Left ventricle myocardium inferior (tissue), 1 donor: ENCODE results near the gene PLXNC1. TPM values are rescaled to one million over a fixed set of nuclear protein-coding genes. Genes with fewer than 3 reads are reported as not detected.

Source experiments
- DNase-seq: peaks from one replicate; pipeline ENCODE4 v3.0.0-alpha.2; 2020
- H3K27ac ChIP-seq: fragments of 200-600 bp; replicated peaks from 2 replicates; pipeline ENCODE4 v1.8.0; 2021
- H3K27me3 ChIP-seq: fragments of 200-600 bp; 2 replicates; pipeline ENCODE4 v1.8.0; 2021; ENCODE audit warnings: low read depth
- H3K36me3 ChIP-seq: fragments of 200-600 bp; 2 replicates; pipeline ENCODE4 v1.8.0; 2021
- H3K4me1 ChIP-seq: fragments of 200-600 bp; 2 replicates; pipeline ENCODE4 v1.8.0; 2021
- H3K4me3 ChIP-seq: fragments of 200-600 bp; 2 replicates; pipeline ENCODE4 v1.8.0; 2021; ENCODE audit warnings: mild to moderate bottlenecking, moderate library complexity
- H3K9me3 ChIP-seq: fragments of 200-600 bp; replicated peaks from 2 replicates; pipeline ENCODE4 v1.8.0; 2021
- intact Hi-C: fragments of 100-400 bp; cut with micrococcal nuclease; formaldehyde crosslinking; loops from one replicate; pipeline ENCODE4 v1.11.0; 2022
- total RNA-seq: library from RNA; stranded (reverse); fragmentation: NEBNext Ultra II Directional; extraction: Animal tissue kit (Norgen Biotek cat#: 25700); gene quantifications from one replicate; pipeline ENCODE4 v1.2.1, GENCODE V29; 2021
- TF ChIP-seq, protein P1 (sequence below): fragments of 200-600 bp; IDR thresholded peaks from 2 replicates; pipeline ENCODE4 v1.8.0; 2021; ENCODE audit warnings: antibody characterized with exemption, mild to moderate bottlenecking, borderline replicate concordance
- donor health status: DM: no; HTN: yes; CAD: no; lungs with severe emphysema.

Gene PLXNC1
- total RNA-seq, 1 donor from 2014 or later = 2.5 TPM

DNA sequence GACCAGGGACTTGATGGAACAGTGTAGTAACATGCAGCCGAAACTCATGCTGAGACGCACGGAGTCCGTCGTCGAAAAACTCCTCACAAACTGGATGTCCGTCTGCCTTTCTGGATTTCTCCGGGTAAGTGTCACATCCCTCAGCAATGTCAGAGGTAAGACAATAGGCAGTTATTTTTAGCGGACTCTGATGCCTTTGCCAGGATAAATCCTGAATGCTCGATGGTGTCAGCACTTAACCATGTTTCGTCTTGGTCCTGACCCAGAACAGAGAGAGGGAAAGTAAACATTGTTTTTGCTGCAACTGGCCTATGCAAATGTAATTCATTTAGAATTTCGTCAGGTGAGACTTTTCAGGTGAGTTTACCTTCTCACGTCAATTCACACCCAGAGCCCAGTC is 112.3 kb downstream of the PLXNC1 start:
- H3K4me1 ChIP-seq = peaks cover 52% of the 10 kb centered on the region
- H3K27ac ChIP-seq = peak overlapping the region; percentile 87
- intact Hi-C loops = no loop called here
- no peak for DNase-seq
- no peak overlapping the region for H3K4me3 ChIP-seq
- H3K9me3 ChIP-seq = no peaks in the 10 kb centered on the region
- TF ChIP-seq, protein P1, sequence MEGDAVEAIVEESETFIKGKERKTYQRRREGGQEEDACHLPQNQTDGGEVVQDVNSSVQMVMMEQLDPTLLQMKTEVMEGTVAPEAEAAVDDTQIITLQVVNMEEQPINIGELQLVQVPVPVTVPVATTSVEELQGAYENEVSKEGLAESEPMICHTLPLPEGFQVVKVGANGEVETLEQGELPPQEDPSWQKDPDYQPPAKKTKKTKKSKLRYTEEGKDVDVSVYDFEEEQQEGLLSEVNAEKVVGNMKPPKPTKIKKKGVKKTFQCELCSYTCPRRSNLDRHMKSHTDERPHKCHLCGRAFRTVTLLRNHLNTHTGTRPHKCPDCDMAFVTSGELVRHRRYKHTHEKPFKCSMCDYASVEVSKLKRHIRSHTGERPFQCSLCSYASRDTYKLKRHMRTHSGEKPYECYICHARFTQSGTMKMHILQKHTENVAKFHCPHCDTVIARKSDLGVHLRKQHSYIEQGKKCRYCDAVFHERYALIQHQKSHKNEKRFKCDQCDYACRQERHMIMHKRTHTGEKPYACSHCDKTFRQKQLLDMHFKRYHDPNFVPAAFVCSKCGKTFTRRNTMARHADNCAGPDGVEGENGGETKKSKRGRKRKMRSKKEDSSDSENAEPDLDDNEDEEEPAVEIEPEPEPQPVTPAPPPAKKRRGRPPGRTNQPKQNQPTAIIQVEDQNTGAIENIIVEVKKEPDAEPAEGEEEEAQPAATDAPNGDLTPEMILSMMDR = no peak
- H3K27me3 ChIP-seq = no peaks in the 10 kb centered on the region
- no peaks in the 10 kb centered on the region for H3K36me3 ChIP-seq

DNA sequence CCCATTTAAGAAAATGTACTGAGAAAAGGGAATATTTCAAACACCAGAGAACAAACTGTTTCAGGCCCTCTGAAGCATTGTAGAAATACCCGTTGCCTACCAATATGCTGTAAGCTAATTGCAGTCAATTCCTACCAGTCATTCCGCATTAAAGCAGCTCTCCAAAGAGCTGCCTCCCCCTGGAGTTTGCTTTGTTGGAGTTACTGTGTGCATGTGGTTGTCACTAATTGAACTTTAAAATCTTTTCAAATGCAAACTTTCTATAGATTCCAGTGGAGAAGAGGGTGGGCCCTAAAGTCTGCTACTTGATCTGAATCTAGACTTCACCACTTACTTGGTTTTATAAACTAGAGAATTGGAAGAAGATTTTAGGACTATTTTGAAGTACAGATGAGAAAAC is 112.7 kb downstream of the PLXNC1 start:
- H3K4me1 ChIP-seq = peaks cover 52% of the 10 kb centered on the region
- H3K9me3 ChIP-seq = no peaks in the 10 kb centered on the region
- H3K27ac ChIP-seq = peak overlapping the region; percentile 87
- DNase-seq = no peak
- H3K4me3 ChIP-seq = peak overlapping the region; percentile 67
- H3K36me3 ChIP-seq = no peaks in the 10 kb centered on the region
- intact Hi-C loops = no loop called here
- no peaks in the 10 kb centered on the region for H3K27me3 ChIP-seq
- TF ChIP-seq, protein P1 = no peak

DNA sequence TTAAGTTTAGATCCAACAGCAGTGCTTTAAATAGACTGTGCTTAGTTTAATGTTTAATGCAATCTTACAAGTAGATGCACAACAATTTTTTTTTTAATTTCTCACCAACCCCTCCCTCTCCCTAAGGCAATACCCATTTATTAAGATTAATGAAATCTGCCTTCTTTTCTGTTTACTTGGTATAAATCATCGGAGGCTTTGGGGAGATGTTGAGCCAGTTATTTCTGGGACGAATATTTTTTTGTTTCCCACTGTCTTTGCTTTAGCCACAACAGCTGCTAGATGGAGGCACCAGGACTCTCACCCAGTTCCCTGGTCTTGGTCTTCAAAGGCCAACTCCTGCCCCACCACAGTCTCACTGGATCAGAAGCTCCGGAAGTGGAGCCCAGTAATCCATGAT is 113.4 kb downstream of the PLXNC1 start:
- H3K27me3 ChIP-seq = no peaks in the 10 kb centered on the region
- H3K36me3 ChIP-seq = no peaks in the 10 kb centered on the region
- intact Hi-C loops = no loop called here
- peak overlapping the region; percentile 87 for H3K27ac ChIP-seq
- no peak for DNase-seq
- no peaks in the 10 kb centered on the region for H3K9me3 ChIP-seq
- peak overlapping the region; percentile 67 for H3K4me3 ChIP-seq
- TF ChIP-seq, protein P1 = no peak
- peaks cover 52% of the 10 kb centered on the region for H3K4me1 ChIP-seq

DNA sequence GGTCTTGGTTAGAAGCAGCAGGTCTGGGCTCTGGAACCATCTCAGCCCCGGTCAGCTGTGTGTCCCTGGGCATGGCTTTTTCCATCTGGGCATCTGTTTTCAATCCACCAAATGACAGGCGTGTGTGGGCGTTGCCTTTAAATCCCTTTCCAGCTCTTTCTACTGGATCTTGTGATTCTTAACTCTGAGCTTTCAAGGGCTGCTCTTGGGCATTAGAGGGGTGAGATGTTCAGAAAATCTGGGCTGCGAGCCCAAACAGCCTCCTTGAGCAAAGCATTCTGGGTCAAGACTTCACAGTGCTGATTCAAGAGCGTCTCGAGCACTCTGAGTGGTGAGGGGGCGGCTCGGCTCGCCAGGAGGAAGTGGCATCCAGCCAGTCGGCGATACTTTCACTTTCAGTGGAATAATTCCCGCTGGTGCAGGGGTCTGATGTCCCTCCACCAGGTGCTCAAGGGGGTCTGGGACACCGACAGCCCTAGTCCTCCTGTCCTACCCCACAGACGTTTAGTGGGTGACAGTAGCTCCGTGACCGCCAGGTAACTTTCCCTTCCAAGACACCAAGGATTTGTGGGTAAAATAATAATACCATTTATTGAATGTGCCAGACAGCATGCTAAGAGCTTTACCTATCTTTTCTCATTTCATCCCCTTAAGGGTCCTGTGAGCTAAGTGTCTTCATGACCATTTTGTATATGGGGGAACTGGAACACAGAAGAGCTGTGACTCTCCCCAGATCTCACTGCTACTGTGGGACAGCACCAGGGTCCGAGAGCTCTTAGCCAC is 114.0 kb downstream of the PLXNC1 start:
- DNase-seq = peak; percentile 81
- intact Hi-C loops = no loop called here
- Histone ChIP-seq H3K27me3 (no peaks in the 10 kb centered on the region), H3K27ac (peak overlapping the region; percentile 87), H3K4me1 (peaks cover 55% of the 10 kb centered on the region), H3K36me3 (no peaks in the 10 kb centered on the region), H3K9me3 (no peaks in the 10 kb centered on the region), H3K4me3 (peak overlapping the region; percentile 67)
- TF ChIP-seq, protein P1 = no peak

DNA sequence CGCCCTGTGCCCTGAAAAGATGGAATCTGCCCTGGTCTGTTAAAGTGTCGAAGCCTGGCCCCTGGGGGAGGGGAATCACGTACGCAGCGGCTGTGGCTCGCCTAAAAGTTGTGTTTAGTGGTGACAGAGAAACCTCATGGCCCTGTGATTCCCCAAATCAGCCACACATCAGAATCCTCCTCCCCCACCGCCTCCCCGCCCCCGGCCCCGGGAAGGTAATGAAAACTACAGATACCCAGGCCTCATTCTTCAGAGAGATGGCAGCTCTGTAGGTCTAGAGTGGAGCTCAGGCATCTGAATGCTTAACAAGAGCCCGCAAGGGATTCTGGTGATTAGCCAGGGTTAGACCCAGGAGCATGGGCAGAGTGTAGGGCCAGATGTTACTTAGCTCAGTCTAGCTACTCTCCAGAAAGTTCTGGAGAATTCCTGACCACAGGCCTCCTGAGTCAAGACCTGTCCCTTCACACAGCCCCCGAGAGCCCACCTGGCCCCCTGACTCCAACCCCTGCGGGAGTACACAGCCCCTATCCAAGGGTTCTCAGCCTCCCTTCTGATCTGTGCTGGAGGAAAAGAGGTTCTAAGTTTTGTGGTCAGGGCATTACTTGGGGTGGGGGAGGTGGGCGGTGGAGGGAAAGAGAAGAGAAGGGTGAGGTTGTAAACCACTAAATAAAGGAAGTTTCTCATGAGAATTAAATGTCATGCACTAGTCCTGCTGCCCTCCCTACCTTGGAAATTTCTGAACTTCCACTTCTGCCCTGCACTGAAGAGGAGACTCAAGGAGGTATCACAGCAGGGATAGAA is 114.8 kb downstream of the PLXNC1 start:
- H3K27ac ChIP-seq = peak overlapping the region; percentile 87
- intact Hi-C loops = no loop called here
- DNase-seq = no peak
- H3K4me1 ChIP-seq = peaks cover 61% of the 10 kb centered on the region
- TF ChIP-seq, protein P1 = no peak
- peak overlapping the region; percentile 67 for H3K4me3 ChIP-seq
- H3K9me3 ChIP-seq = no peaks in the 10 kb centered on the region
- H3K36me3 ChIP-seq = no peaks in the 10 kb centered on the region
- H3K27me3 ChIP-seq = no peaks in the 10 kb centered on the region
